HG03108 (cell line): ENCODE measurements around the gene LILRA6.
"Not testable (repeated sequence)": the region's sequence is repeated elsewhere in the genome, so short reads cannot be mapped to it uniquely, and the experiment has no call there.

Experiments
- ATAC-seq: cut with Tn5 transposase; IDR thresholded peaks from one replicate; pipeline ENCODE4 v1.9.1; 2021; ENCODE audit warnings: moderate library complexity; ENCODE audit not compliant: unreplicated experiment

The LILRA6 gene

GRCh38 chr19:54266133-54266532 lies 23.5 kb upstream of the LILRA6 start:
- ATAC-seq, result no peak

- no peak for ATAC-seq
Observed at GRCh38 chr19:54262470-54262869, 19.9 kb upstream of the LILRA6 start.

GRCh38 chr19:54262066-54262465 lies 19.5 kb upstream of the LILRA6 start:
- ATAC-seq, result no peak

- no peak for ATAC-seq
Observed at GRCh38 chr19:54257116-54257480, 14.5 kb upstream of the LILRA6 start, which contains the start of gene LILRB5. TSS of gene LILRB5 (minus strand) at chr19:54257273. CDS start at chr19:54257193, 80 bp downstream.

- ATAC-seq, result no peak
Observed at GRCh38 chr19:54256250-54257115, 13.9 kb upstream of the LILRA6 start.

- ATAC-seq, result no peak
Observed at GRCh38 chr19:54255105-54255775, 12.7 kb upstream of the LILRA6 start.

GRCh38 chr19:54254195-54254906 lies 11.8 kb upstream of the LILRA6 start:
- no peak for ATAC-seq

GRCh38 chr19:54253331-54254194 lies 11.0 kb upstream of the LILRA6 start:
- no peak for ATAC-seq

GRCh38 chr19:54252845-54253244 lies 10.3 kb upstream of the LILRA6 start:
- no peak for ATAC-seq

GRCh38 chr19:54252243-54252642 lies 9.7 kb upstream of the LILRA6 start:
- no peak for ATAC-seq

GRCh38 chr19:54248016-54248601 lies 5.5 kb upstream of the LILRA6 start:
- no peak for ATAC-seq

- ATAC-seq, result no peak
Observed at GRCh38 chr19:54247106-54247930, 4.7 kb upstream of the LILRA6 start.

GRCh38 chr19:54245936-54246335 lies 3.3 kb upstream of the LILRA6 start:
- no peak for ATAC-seq

- not testable (repeated sequence) for ATAC-seq
Observed at GRCh38 chr19:54243809-54244208, 1.2 kb upstream of the LILRA6 start.

- not testable (repeated sequence) for ATAC-seq
Observed at GRCh38 chr19:54242234-54242633, 356 bp downstream of the LILRA6 start.

GRCh38 chr19:54240372-54241336 lies 1.9 kb downstream of the LILRA6 start:
- ATAC-seq, result not testable (repeated sequence)

GRCh38 chr19:54239491-54240371 lies 2.9 kb downstream of the LILRA6 start:
- not testable (repeated sequence) for ATAC-seq
